ENCODE results near the gene SMIM27. TPM values are rescaled to one million over a fixed set of nuclear protein-coding genes. Genes with fewer than 3 reads are reported as not detected.
"Not testable (repeated sequence)": the region's sequence is repeated elsewhere in the genome, so short reads cannot be mapped to it uniquely, and the experiment has no call there.

The SMIM27 gene
- total RNA-seq, 2 experiments from 2014 or later = 13.3 to 15.9 TPM

DNA sequence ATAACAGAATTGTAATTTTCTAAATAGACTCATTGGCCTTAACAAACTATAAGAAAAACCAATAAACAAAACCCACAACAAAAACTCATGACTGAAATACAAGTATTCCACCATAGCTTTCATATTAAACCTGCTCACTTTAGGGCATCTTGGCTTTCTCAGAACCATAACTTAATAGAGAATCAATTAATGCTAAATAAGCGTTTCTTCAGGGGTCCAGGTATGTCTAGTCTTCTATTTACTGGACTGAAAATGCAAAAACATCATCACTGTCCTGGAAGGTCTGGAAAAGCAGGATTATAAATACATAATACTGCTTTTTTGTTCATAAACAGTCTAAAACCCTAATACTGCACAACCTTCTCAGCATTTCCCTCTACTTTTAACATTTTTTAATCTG is 6.2 kb upstream of the SMIM27 start:
- Mint-ChIP-seq H3K4me3 (no peak overlapping the region), H3K4me1 (peaks cover 32% of the 10 kb centered on the region), H3K9me3 (no peaks in the 10 kb centered on the region), H3K27ac (no peak overlapping the region), H3K27me3 (no peaks in the 10 kb centered on the region), H3K36me3 (peaks cover 39% of the 10 kb centered on the region)
- no peak for DNase-seq

GRCh38 chr9:32548213-32548612 is 3.9 kb upstream of the SMIM27 start:
- H3K27ac Mint-ChIP-seq, H3K27me3 Mint-ChIP-seq, DNase-seq, H3K9me3 Mint-ChIP-seq, H3K4me3 Mint-ChIP-seq: not testable (repeated sequence)
- H3K4me1 Mint-ChIP-seq = peaks cover 30% of the 10 kb centered on the region
- peaks cover 38% of the 10 kb centered on the region for H3K36me3 Mint-ChIP-seq

GRCh38 chr9:32550150-32550561 is 2.0 kb upstream of the SMIM27 start:
- DNase-seq = no peak
- H3K4me1 Mint-ChIP-seq = peaks cover 40% of the 10 kb centered on the region
- H3K27me3 Mint-ChIP-seq = no peaks in the 10 kb centered on the region
- no peaks in the 10 kb centered on the region for H3K9me3 Mint-ChIP-seq
- peak overlapping the region; percentile 31 for H3K27ac Mint-ChIP-seq
- peaks cover 35% of the 10 kb centered on the region for H3K36me3 Mint-ChIP-seq
- peak overlapping the region; percentile 100 for H3K4me3 Mint-ChIP-seq

- DNase-seq = peak; percentile 90
- Mint-ChIP-seq H3K4me1 (peaks cover 37% of the 10 kb centered on the region), H3K4me3 (peak overlapping the region; percentile 100)
Observed at GRCh38 chr9:32550562-32551275, 1.4 kb upstream of the SMIM27 start.

DNA sequence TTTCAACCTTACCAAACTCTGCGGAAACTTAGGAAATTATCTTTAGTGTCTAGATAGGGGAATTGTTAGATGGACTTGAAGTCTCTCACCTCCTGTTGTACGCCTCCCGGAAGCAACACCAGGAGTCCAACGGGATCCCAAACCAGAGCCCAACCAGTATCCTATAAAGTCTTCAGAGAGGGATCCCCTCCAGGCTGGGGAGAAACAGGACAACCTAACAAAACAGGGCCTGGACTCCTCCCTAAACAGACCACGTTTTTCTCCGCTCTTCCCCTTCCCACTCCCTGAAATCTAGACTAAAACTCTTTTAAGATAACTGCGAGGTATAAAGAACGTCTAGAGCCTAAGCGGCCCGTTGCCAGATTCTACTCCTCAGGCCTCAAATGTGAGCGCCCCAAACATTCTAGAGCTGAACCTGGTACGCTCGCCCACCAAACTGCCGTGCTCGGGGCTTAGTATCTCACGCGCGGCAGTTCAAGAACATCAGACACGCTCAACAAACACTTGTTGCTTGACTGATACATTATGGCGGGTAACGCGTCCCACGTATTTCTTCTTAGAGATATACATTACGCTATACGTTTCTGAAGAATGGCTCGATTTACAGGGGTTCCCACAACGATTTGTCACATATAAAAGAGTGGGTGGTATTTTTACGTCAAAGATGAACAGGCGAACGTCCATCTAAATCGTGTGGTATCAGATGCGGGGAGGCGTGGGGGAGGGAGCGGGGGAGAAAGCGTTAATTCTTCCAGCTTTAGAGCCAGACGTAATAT is 663 bp upstream of the SMIM27 start:
- Mint-ChIP-seq H3K9me3 (no peaks in the 10 kb centered on the region), H3K4me3 (peak overlapping the region; percentile 100), H3K4me1 (peaks cover 40% of the 10 kb centered on the region), H3K36me3 (peaks cover 35% of the 10 kb centered on the region), H3K27ac (peak overlapping the region; percentile 99), H3K27me3 (no peaks in the 10 kb centered on the region)
- DNase-seq = peak; percentile 46

More at GRCh38 chr9:32550562-32551275, 1.4 kb upstream of the SMIM27 start:
- H3K36me3 Mint-ChIP-seq = peaks cover 35% of the 10 kb centered on the region
- H3K27me3 Mint-ChIP-seq = no peaks in the 10 kb centered on the region
- H3K27ac Mint-ChIP-seq = peak overlapping the region; percentile 99
- no peaks in the 10 kb centered on the region for H3K9me3 Mint-ChIP-seq

GRCh38 chr9:32554107-32554506 is 2.0 kb downstream of the SMIM27 start:
- Mint-ChIP-seq H3K4me1 (peaks cover 36% of the 10 kb centered on the region), H3K4me3 (no peak overlapping the region), H3K9me3 (no peaks in the 10 kb centered on the region), H3K36me3 (peaks cover 32% of the 10 kb centered on the region), H3K27me3 (no peaks in the 10 kb centered on the region), H3K27ac (no peak overlapping the region)
- no peak for DNase-seq

GRCh38 chr9:32554591-32554990 is 2.5 kb downstream of the SMIM27 start:
- Mint-ChIP-seq H3K4me3 (no peak overlapping the region), H3K4me1 (peaks cover 37% of the 10 kb centered on the region), H3K9me3 (no peaks in the 10 kb centered on the region), H3K27me3 (no peaks in the 10 kb centered on the region), H3K27ac (peak overlapping the region; percentile 61), H3K36me3 (peaks cover 32% of the 10 kb centered on the region)
- DNase-seq = no peak

DNA sequence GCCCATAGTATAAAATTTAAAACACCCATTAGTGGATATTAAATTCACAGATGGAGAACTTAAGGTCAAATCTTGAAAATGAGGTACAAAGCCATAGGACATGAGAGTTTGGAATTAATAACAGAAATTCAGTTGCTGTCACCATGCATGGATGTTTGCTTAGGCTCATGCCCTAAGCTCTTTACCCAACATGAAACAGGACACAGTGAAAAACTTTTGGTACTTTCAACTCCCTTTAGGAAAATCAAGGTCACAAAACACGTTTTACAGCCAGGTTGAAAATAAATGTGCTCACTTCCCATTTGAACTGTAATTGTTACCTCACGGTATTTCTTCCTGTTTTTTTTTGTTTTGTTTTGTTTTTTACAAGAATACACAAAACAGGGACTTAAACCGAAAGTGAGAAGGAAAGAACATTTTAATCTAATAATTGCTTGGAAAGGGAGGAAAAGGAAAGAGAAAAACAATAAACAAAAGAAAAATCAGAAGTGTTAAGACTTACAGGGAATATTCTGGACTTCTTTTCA is 6.3 kb downstream of the SMIM27 start:
- no peaks in the 10 kb centered on the region for H3K9me3 Mint-ChIP-seq
- no peaks in the 10 kb centered on the region for H3K27me3 Mint-ChIP-seq
- peaks cover 35% of the 10 kb centered on the region for H3K4me1 Mint-ChIP-seq
- peaks cover 11% of the 10 kb centered on the region for H3K36me3 Mint-ChIP-seq
- no peak overlapping the region for H3K4me3 Mint-ChIP-seq
- H3K27ac Mint-ChIP-seq = peak overlapping the region; percentile 47
- DNase-seq = no peak

DNA sequence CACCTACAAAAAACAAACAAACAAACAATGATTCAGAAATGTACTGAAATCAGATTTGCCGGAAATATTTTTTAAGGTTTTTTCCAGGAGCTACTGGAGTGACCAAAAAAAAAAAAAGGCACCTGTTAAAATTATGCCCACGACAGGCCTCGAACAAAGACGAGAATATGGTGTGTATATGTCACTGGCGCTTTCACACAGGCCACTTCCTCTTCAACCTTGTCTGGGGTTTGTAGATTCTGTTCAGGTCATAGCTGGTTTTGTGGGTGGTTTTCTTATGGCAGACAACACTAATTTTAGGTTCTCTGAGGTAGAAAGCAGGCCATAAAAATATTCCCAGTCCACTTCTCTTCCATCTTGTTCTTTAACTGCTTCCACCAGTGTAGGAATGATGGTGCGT is 13.8 kb downstream of the SMIM27 start:
- Mint-ChIP-seq H3K36me3 (peaks cover 32% of the 10 kb centered on the region), H3K27me3 (no peaks in the 10 kb centered on the region), H3K27ac (no peak overlapping the region), H3K9me3 (no peaks in the 10 kb centered on the region), H3K4me1 (peaks cover 11% of the 10 kb centered on the region), H3K4me3 (no peak overlapping the region)
- no peak for DNase-seq

DNA sequence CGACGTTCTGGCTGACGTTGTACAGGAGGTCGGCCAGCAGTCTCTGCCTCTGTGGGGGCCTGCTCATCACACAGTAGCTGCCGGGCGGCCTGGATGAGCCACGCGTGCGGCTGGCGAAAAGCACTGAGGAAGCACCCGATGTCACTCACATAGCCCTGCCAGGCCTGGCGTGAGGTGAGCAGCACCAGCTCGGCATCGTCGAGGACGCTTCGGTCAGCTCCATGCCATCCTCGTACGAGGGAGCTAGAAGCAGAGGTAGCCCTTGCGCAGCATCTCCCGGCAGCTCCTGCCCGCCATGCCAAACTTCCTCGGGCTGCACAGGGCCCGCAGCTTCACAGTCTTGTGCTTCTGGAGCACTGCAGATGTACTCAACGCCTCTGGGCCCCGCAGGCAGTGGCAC is 14.6 kb downstream of the SMIM27 start:
- Mint-ChIP-seq H3K4me3 (no peak overlapping the region), H3K4me1 (peaks cover 12% of the 10 kb centered on the region), H3K9me3 (no peaks in the 10 kb centered on the region), H3K36me3 (peaks cover 29% of the 10 kb centered on the region), H3K27ac (no peak overlapping the region), H3K27me3 (no peaks in the 10 kb centered on the region)
- no peak for DNase-seq

DNA sequence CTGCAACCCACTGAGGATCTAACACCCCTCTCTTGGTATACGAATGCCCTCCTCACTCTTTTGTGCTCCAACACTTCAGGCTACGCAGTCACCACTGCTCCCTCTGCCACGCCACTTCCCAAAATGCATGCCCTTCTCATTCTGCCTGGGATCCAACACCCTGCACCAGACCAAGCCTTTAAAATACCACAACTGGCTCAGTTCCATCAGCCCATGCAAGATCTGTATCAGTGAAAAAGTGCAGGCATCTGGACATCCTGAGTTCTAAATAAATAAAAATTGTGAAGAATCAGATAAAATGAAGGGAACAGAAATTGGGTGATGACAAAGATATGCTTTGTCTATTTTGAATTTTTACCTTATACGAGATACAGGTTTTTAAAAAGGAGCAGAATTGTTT is 18.1 kb downstream of the SMIM27 start:
- peaks cover 16% of the 10 kb centered on the region for H3K4me1 Mint-ChIP-seq
- DNase-seq = no peak
- peaks cover 20% of the 10 kb centered on the region for H3K36me3 Mint-ChIP-seq
- H3K9me3 Mint-ChIP-seq = no peaks in the 10 kb centered on the region
- H3K27me3 Mint-ChIP-seq = no peaks in the 10 kb centered on the region
- H3K4me3 Mint-ChIP-seq = no peak overlapping the region
- H3K27ac Mint-ChIP-seq = no peak overlapping the region

DNA sequence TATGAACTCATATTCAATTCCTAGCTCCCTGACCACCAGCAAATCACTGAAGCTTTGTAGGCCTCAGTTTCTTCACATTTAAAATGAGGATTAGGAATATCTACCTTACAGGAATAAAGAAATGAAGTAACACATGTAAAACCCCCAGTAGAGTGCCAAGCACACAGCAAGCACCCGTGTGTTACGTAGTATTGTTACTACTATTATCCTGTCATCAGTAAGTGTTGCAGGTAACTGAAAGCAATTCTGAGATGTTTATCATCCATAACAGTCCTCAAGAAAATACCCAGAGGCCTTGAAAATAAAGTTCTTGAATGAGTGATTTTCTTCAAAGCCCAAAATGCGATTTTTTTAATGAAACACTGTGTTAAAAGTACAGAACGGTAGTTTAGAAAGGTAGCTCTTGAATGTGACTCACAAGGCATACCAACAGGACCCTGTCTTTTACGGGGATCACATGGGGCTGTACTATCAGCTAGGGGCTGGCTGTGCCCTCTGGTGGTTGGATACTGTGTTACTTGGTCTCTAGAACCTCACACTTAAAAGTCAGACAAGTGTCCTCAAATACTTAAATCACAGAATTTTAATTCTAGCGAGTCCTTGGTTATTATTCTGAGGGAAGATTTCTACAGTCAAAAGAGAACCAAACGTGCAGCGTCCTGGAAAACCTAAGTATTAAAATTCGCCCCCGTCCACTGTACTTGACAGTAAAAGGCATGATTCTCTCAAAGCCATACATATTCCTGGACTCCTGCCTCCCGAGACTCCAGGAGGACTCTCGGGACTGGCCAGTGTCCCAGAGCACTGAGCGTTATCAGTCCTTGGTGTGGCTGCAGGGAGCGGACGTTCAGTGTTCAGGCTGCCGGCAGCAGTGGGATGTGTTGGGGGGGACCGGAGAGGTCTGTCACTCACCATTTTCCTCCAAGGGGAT is 20.1 kb downstream of the SMIM27 start:
- peak overlapping the region; percentile 97 for H3K27ac Mint-ChIP-seq
- H3K27me3 Mint-ChIP-seq = no peaks in the 10 kb centered on the region
- DNase-seq = peak; percentile 66
- peak overlapping the region; percentile 98 for H3K4me3 Mint-ChIP-seq
- H3K4me1 Mint-ChIP-seq = peaks cover 16% of the 10 kb centered on the region
- peaks cover 14% of the 10 kb centered on the region for H3K36me3 Mint-ChIP-seq
- H3K9me3 Mint-ChIP-seq = no peaks in the 10 kb centered on the region

DNA sequence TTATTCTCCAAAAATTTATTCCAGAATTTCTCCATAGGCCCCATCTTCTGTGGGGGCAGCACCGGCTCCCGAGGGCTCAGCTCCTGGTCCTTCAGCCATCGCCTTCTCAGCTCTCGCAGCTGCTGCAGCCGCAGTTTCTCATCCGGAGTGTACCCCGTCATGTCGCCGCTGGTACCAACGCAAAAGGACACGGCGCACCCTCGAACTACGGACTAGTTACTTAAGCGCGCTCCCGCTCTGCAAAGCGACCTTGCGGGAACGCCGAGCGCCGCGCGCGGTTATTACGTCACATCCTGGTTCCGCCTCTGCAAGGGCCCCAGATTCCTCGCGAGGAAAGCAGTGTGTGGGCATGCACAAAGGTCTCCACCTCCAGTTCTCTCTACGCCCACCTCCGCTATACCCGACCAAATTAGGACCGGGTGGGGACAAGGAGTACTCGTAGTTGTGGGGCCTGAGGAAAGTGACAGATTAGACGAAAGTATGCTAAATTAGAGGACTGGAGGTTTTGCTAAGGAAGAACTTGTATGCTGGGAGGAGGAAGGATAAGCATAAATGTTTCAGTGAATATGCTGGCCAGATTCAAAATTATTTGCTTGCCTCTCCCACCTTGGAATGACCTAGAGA is 20.9 kb downstream of the SMIM27 start, which contains the start of gene NDUFB6:
TSS of gene NDUFB6 (minus strand) at position 260 of the 624 bp plus-strand sequence. CDS start at position 161, 99 bp downstream.
- Mint-ChIP-seq H3K4me3 (peak within 1 kb of the TSS; percentile 98), H3K4me1 (peaks cover 16% of the 10 kb centered on the region), H3K27ac (peak within 1 kb of the TSS; percentile 97), H3K36me3 (peaks cover 10% of the 10 kb centered on the region), H3K27me3 (no peaks in the 10 kb centered on the region), H3K9me3 (no peaks in the 10 kb centered on the region)
- peak; percentile 93 for DNase-seq

- H3K4me1 Mint-ChIP-seq = peaks cover 16% of the 10 kb centered on the region
- no peak for DNase-seq
- no peak overlapping the region for H3K27ac Mint-ChIP-seq
- no peaks in the 10 kb centered on the region for H3K27me3 Mint-ChIP-seq
- H3K9me3 Mint-ChIP-seq = no peaks in the 10 kb centered on the region
- peaks cover 6% of the 10 kb centered on the region for H3K36me3 Mint-ChIP-seq
- H3K4me3 Mint-ChIP-seq = peak overlapping the region; percentile 98
Observed at GRCh38 chr9:32573821-32574220, 21.7 kb downstream of the SMIM27 start.

Data from activated naive CD8-positive, alpha-beta T cell treated with anti-CD3 and anti-CD28 coated beads for 36 hours (primary cell).